Progenitor cell of endocrine pancreas (in vitro differentiated cells): ENCODE measurements around the gene BTF3. TPM values are rescaled to one million over a fixed set of nuclear protein-coding genes. Genes with fewer than 3 reads are reported as not detected.

Experiments used
- DNase-seq: peaks from one replicate; pipeline ENCODE4 v3.0.0; 2021; ENCODE audit warnings: low spot score; ENCODE audit not compliant: unreplicated experiment
- H3K27ac Mint-ChIP-seq: 2 replicates; pipeline ENCODE4 v1.8.0; 2021; ENCODE audit warnings: mild to moderate bottlenecking, moderate library complexity, mixed read lengths
- H3K27me3 Mint-ChIP-seq: 2 replicates; pipeline ENCODE4 v1.8.0; 2021; ENCODE audit warnings: mixed read lengths
- H3K36me3 Mint-ChIP-seq: 2 replicates; pipeline ENCODE4 v1.8.0; 2022; ENCODE audit warnings: mixed read lengths; ENCODE audit not compliant: insufficient read depth
- H3K4me1 Mint-ChIP-seq: 2 replicates; pipeline ENCODE4 v1.8.0; 2021; ENCODE audit warnings: low read depth, mixed read lengths
- H3K4me3 Mint-ChIP-seq: 2 replicates; pipeline ENCODE4 v1.8.0; 2021; ENCODE audit warnings: low read depth, mild to moderate bottlenecking, moderate library complexity, mixed read lengths
- H3K9me3 Mint-ChIP-seq: 2 replicates; pipeline ENCODE4 v1.8.0; 2021; ENCODE audit warnings: low read depth, mixed read lengths
- total RNA-seq: library from RNA; stranded (reverse); gene quantifications from 2 replicates; pipeline ENCODE4 v1.2.1, GENCODE V29; 2021
- TF ChIP-seq, protein P1 (sequence below): fragments of 200-600 bp; sonication (generic); IDR thresholded peaks from one replicate; pipeline ENCODE4 v1.5.0; 2021; ENCODE audit warnings: antibody characterized with exemption, mild to moderate bottlenecking; ENCODE audit not compliant: unreplicated experiment

The BTF3 gene
- total RNA-seq, 1 donor from 2014 or later, result 589 TPM

- no peaks in the 10 kb centered on the region for H3K36me3 Mint-ChIP-seq
- TF ChIP-seq, protein P1, sequence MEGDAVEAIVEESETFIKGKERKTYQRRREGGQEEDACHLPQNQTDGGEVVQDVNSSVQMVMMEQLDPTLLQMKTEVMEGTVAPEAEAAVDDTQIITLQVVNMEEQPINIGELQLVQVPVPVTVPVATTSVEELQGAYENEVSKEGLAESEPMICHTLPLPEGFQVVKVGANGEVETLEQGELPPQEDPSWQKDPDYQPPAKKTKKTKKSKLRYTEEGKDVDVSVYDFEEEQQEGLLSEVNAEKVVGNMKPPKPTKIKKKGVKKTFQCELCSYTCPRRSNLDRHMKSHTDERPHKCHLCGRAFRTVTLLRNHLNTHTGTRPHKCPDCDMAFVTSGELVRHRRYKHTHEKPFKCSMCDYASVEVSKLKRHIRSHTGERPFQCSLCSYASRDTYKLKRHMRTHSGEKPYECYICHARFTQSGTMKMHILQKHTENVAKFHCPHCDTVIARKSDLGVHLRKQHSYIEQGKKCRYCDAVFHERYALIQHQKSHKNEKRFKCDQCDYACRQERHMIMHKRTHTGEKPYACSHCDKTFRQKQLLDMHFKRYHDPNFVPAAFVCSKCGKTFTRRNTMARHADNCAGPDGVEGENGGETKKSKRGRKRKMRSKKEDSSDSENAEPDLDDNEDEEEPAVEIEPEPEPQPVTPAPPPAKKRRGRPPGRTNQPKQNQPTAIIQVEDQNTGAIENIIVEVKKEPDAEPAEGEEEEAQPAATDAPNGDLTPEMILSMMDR, result no peak
- DNase-seq, result no peak
- no peak overlapping the region for H3K4me3 Mint-ChIP-seq
- no peaks in the 10 kb centered on the region for H3K9me3 Mint-ChIP-seq
- H3K27me3 Mint-ChIP-seq, result no peaks in the 10 kb centered on the region
- H3K4me1 Mint-ChIP-seq, result no peaks in the 10 kb centered on the region
- H3K27ac Mint-ChIP-seq, result no peak overlapping the region
Measured at GRCh38 chr5:73523861-73524260, 25.6 kb downstream of the BTF3 start.

DNA sequence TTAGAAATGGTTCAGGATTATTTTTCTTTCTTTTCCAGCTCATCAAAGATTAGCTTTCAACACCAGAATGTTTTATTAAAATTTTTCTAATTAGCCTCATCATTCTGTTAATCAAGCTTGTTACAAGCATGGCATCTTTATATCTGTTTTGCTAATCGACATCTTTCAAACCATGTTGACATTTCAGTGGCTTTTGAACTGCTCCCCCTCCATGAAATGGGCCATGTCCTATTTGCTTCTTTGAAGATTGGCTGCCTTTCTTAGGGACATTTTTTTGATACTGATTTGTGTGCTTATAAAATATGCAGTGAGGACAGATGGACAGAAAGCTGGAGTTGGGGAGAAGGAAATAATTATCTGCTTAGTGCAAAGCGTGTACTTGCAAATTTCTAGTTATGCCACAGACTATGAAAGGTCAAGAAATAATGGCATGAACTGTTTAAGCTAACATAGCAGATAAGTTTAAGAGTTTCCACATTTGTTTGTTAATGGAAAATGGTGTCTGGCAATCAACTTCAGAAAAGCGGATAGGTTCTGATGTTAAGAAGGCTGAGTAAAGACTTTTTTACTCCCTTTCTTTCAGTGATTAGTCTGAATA, 27.5 kb downstream of the BTF3 start:
- DNase-seq, result no peak
- Mint-ChIP-seq H3K9me3 (no peaks in the 10 kb centered on the region), H3K27ac (no peak overlapping the region), H3K36me3 (no peaks in the 10 kb centered on the region), H3K27me3 (no peaks in the 10 kb centered on the region), H3K4me3 (no peak overlapping the region), H3K4me1 (no peaks in the 10 kb centered on the region)
- TF ChIP-seq, protein P1, result no peak

DNA sequence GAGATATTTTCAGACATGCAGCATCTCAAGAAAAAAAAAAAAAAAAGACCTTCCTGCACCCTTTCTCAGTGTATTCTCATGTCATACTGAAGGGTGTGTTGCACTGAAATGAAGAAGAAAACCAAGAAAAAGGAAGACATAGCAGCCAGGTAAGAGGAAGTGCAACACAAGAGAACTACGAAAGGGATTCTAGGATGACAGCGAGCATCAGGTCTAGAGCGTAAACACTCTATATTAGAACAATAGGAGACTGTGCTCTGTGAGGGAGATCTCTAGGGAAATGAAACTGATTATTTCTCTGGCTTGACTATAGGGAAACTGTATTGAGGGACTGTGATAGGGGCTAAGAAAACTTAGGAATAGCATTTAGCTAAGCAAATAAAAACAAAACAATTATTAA, 30.0 kb downstream of the BTF3 start:
- no peak overlapping the region for H3K27ac Mint-ChIP-seq
- H3K9me3 Mint-ChIP-seq, result peaks cover 5% of the 10 kb centered on the region
- TF ChIP-seq, protein P1, result no peak
- H3K4me3 Mint-ChIP-seq, result no peak overlapping the region
- H3K4me1 Mint-ChIP-seq, result no peaks in the 10 kb centered on the region
- DNase-seq, result no peak
- H3K27me3 Mint-ChIP-seq, result no peaks in the 10 kb centered on the region
- H3K36me3 Mint-ChIP-seq, result no peaks in the 10 kb centered on the region

DNA sequence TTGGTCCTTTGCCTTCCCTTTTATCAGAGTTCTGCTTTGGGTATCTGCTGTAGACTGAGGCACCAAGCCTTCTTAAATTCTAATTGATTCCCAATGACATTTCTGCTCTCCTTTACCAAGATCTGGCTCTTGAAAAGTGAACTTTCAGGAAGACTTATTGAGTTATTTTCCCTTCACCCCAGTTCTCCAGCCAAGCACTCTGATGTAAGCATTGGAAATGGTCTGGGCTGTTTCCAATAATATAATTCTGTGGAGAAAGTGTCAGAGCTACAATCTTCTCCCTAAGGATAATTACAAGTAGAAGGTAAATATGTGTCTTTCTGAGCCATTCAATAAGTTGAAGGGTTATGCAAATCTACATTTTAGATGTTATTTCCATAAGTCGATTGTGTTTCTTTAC, 30.8 kb downstream of the BTF3 start:
- H3K4me1 Mint-ChIP-seq, result no peaks in the 10 kb centered on the region
- H3K27me3 Mint-ChIP-seq, result no peaks in the 10 kb centered on the region
- no peak overlapping the region for H3K4me3 Mint-ChIP-seq
- TF ChIP-seq, protein P1, result no peak
- no peak for DNase-seq
- H3K27ac Mint-ChIP-seq, result no peak overlapping the region
- H3K9me3 Mint-ChIP-seq, result peaks cover 5% of the 10 kb centered on the region
- no peaks in the 10 kb centered on the region for H3K36me3 Mint-ChIP-seq

DNA sequence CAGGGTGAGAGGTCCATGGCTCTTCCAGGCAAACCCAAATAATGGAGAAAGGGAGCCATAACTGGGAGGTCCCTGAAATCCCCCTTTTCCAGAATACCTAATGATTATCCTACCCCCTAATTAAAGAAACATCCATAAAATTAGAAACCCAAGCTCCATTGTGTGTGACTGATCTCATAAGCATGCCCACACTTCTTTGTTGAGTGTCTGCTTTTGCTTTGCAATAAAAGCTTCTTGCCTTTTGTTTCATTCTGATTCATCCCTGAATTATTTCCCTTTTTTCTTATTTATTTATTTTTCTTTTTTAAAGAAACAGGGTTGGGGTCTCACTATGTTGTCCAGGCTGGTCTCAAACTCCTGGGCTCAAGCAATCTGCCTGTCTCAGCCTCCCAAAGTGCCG, 33.1 kb downstream of the BTF3 start:
- H3K4me1 Mint-ChIP-seq, result no peaks in the 10 kb centered on the region
- H3K27me3 Mint-ChIP-seq, result no peaks in the 10 kb centered on the region
- TF ChIP-seq, protein P1, result no peak

More for the DNA sequence above, 33.1 kb downstream of the BTF3 start:
- no peak for DNase-seq
- Mint-ChIP-seq H3K36me3 (no peaks in the 10 kb centered on the region), H3K4me3 (no peak overlapping the region), H3K9me3 (peaks cover 5% of the 10 kb centered on the region), H3K27ac (no peak overlapping the region)
